ENCODE results near the gene SOBP. TPM values are rescaled to one million over a fixed set of nuclear protein-coding genes. Genes with fewer than 3 reads are reported as not detected.

Gene SOBP
- total RNA-seq, 4 donors from 2014 or later, result 2.6 to 21.2 (median 8.7) TPM

DNA sequence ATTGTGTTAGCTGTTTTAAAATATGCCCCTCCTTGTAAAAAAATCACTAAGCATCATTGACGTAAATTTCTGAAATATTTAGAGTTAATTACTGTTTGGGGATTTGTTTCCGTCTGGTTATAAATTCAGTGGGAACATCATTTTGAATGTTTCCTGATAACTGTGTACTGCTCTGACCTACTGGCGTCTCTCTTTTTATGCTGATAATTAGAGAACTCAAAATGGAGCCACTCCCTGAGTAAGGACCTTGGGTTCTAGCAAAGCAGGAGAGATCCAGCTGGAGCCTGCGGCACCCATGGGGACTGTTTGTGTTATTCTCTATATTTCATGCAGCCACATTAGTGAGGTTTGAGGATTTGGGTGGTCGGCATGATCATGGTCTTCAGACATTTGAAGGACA lies 124.9 kb downstream of the SOBP start:
- DNase-seq, result no peak
- TF ChIP-seq, protein P1, sequence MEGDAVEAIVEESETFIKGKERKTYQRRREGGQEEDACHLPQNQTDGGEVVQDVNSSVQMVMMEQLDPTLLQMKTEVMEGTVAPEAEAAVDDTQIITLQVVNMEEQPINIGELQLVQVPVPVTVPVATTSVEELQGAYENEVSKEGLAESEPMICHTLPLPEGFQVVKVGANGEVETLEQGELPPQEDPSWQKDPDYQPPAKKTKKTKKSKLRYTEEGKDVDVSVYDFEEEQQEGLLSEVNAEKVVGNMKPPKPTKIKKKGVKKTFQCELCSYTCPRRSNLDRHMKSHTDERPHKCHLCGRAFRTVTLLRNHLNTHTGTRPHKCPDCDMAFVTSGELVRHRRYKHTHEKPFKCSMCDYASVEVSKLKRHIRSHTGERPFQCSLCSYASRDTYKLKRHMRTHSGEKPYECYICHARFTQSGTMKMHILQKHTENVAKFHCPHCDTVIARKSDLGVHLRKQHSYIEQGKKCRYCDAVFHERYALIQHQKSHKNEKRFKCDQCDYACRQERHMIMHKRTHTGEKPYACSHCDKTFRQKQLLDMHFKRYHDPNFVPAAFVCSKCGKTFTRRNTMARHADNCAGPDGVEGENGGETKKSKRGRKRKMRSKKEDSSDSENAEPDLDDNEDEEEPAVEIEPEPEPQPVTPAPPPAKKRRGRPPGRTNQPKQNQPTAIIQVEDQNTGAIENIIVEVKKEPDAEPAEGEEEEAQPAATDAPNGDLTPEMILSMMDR (IDR thresholded peaks at IDR 0.05), result no peak
- TF ChIP-seq POLR2A (IDR thresholded peaks at IDR 0.05), result no peak
- Histone ChIP-seq H3K27ac (no peak overlapping the region), H3K9me3 (no peaks in the 10 kb centered on the region), H3K4me3 (no peak overlapping the region), H3K4me1 (peaks cover 0 to 6% of the 10 kb centered on the region in 2 donors), H3K36me3 (no peaks in the 10 kb centered on the region), H3K27me3 (no peaks in the 10 kb centered on the region)
- intact Hi-C loops (cut with DNase I; ENCODE audit: low total_unique reads), result no loop called here

DNA sequence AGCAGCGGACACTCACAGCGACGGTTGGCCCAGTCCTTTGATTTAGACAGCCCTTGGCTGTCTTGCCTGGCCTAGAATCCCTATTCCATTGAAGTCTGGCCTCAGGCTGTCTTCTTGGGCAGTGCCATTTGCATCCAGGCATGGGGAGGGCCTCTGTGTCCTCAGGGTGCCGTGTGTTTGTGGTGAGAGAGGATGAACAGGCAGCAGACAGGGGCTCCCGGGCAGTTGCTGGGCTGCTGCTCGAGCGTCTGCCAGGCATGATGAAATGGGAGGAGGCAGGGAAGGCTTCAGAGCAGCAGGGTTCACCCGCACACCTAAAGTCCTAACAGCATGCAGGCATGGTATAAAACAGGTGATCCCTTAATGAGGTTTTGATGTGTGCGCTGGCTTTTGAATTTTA lies 126.9 kb downstream of the SOBP start:
- no peak for DNase-seq
- no peak overlapping the region for H3K4me3 ChIP-seq
- intact Hi-C loops (cut with DNase I; ENCODE audit: low total_unique reads), result no loop called here
- TF ChIP-seq, protein P1 (IDR thresholded peaks at IDR 0.05), result no peak
- TF ChIP-seq POLR2A (IDR thresholded peaks at IDR 0.05), result no peak
- H3K27me3 ChIP-seq, result no peaks in the 10 kb centered on the region
- H3K9me3 ChIP-seq, result no peaks in the 10 kb centered on the region
- no peak overlapping the region for H3K27ac ChIP-seq
- H3K36me3 ChIP-seq, result no peaks in the 10 kb centered on the region
- H3K4me1 ChIP-seq, result no peaks in the 10 kb centered on the region

DNA sequence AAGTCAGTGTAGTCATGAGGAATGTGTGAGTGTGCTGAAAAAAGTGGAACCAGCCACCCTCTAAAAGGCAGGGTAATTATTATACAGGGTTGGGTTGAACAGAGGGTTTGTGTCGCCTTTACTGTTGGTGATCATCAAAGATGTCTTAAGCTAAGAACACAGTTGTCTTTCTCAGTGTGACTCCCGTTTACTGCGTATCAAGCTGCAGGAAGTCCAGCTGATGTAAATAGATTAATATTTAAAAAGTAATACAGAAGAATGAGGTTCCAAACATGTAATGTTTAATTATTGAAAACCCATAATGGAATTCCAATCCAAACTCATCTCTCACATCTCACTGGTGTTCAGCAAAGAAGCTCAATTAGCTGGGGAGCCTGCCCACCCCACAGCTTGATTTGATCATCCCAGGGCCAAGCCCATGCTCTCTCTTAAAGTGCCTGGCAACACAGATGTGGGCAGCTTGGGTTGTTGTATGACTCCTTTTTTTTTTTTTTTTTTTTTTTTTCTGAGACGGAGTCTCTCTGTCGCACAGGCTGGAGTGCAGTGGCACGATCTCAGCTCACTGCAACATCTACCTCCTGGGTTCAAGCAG lies 127.5 kb downstream of the SOBP start:
- TF ChIP-seq, protein P1 (IDR thresholded peaks at IDR 0.05), result no peak
- no peak for TF ChIP-seq POLR2A (IDR thresholded peaks at IDR 0.05)
- Histone ChIP-seq H3K9me3 (no peaks in the 10 kb centered on the region), H3K27ac (no peak overlapping the region), H3K4me3 (no peak overlapping the region), H3K27me3 (no peaks in the 10 kb centered on the region), H3K36me3 (no peaks in the 10 kb centered on the region), H3K4me1 (no peaks in the 10 kb centered on the region)
- intact Hi-C loops (cut with DNase I; ENCODE audit: low total_unique reads), result no loop called here
- DNase-seq, result no peak

DNA sequence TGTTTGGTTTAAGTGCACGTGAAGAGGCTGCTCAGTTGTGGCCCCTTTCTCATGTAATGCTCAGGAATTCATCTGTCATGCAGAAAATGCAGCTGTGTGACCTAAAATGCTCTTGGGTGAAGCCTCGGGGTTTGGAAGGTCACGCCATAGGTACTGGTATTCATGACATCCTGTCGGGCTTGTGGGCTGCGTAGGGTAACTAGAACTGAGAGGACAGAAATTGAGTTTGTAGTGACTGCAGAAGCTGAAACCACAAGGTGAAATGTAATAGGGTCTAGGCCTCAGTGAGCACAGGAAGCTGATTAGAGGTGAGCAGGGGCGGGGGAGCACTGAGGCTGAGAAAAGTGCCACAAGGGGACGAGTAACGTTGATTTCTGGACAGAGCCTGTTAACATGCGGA lies 128.8 kb downstream of the SOBP start:
- no peak for TF ChIP-seq POLR2A (IDR thresholded peaks at IDR 0.05)
- TF ChIP-seq, protein P1 (IDR thresholded peaks at IDR 0.05), result no peak
- no peaks in the 10 kb centered on the region for H3K36me3 ChIP-seq
- no peaks in the 10 kb centered on the region for H3K27me3 ChIP-seq
- H3K27ac ChIP-seq, result no peak overlapping the region
- intact Hi-C loops (cut with DNase I; ENCODE audit: low total_unique reads), result no loop called here
- H3K4me1 ChIP-seq, result no peaks in the 10 kb centered on the region
- no peak for DNase-seq
- H3K4me3 ChIP-seq, result no peak overlapping the region
- no peaks in the 10 kb centered on the region for H3K9me3 ChIP-seq

DNA sequence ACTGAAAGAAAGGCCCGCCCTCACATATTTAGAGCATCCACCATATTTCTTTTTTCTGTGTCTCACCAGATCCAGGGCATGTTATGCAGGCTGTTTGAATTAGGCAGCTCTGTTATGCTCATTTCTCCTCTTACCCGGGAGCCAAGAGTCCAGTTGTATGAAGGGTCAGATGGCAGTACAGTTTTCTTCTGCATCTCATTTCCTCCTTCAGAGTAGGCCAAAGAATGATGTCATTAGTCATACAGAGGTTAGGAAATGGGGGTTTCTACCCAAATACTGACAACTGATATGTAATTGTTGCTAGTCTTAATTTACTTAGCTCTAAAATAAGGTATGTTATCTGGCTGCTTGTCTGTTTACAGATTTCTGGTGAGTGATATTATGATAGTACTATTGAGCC lies 130.8 kb downstream of the SOBP start:
- H3K36me3 ChIP-seq, result no peaks in the 10 kb centered on the region
- no peaks in the 10 kb centered on the region for H3K4me1 ChIP-seq
- intact Hi-C loops (cut with DNase I; ENCODE audit: low total_unique reads), result no loop called here
- no peak overlapping the region for H3K27ac ChIP-seq
- DNase-seq, result no peak
- TF ChIP-seq, protein P1 (IDR thresholded peaks at IDR 0.05), result no peak
- no peak for TF ChIP-seq POLR2A (IDR thresholded peaks at IDR 0.05)
- no peaks in the 10 kb centered on the region for H3K27me3 ChIP-seq
- no peak overlapping the region for H3K4me3 ChIP-seq
- no peaks in the 10 kb centered on the region for H3K9me3 ChIP-seq
